Vagina (tissue), 2 donors: ENCODE results near the gene TANGO2.

Experiments
- POLR2A ChIP-seq, 2 donors: fragments of 450-650 bp; IDR thresholded peaks; one replicate each; pipeline ENCODE4 v1.6.1; 2017; ENCODE audit warnings: antibody characterized with exemption in 2 of 2, mild to moderate bottlenecking in 2 of 2, moderate library complexity in 2 of 2
- TF ChIP-seq, protein P1 (sequence below), 3 experiments: fragments of 450-650 bp in 2 of 3; fragments of 200-600 bp in 1 of 3; sonication (generic) in 1 of 3; IDR thresholded peaks; one replicate each; pipeline ENCODE4 v1.5.1; 2017 to 2019; ENCODE audit warnings: antibody characterized with exemption in 3 of 3, mild to moderate bottlenecking in 2 of 3, moderate library complexity in 2 of 3

DNA sequence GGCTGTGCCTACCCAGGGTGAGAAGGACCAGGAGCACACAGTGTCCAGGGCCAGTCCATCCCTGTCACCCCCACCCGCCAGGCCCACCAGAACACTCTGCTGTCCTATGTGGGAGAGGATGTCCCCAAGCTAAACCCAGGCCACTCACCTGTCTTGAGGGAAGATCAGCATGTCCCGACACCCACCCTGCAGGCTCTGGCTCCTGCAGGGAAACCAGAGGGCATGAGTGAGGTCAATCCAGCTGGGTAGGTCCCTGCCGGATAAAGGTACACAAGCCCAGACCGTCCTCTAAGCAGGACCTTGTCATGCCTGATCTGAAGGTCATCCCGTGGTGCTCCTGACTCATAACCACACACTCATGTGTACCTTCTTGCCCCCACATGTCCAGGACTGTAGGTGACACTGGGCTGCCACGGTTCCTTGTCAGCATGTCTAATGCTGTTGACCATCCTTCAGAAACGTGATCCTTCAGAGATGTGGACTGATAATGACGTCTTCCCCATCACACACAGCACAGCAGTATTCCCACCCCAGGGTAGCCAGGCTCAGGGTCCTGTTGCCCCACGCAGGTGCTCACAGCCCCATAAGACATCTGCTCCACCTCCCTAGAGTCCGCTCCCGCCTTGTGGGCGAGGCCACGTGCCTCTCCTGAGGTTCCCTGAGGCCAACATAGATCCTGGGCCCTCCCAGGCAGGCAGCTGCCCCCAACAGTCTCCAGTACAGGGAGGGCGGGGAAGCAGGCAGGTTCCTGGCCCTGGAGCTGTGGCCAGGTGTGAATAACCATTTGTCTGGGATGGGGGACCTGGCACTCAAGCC is 10.4 kb upstream of the TANGO2 start:
- TF ChIP-seq, protein P1, sequence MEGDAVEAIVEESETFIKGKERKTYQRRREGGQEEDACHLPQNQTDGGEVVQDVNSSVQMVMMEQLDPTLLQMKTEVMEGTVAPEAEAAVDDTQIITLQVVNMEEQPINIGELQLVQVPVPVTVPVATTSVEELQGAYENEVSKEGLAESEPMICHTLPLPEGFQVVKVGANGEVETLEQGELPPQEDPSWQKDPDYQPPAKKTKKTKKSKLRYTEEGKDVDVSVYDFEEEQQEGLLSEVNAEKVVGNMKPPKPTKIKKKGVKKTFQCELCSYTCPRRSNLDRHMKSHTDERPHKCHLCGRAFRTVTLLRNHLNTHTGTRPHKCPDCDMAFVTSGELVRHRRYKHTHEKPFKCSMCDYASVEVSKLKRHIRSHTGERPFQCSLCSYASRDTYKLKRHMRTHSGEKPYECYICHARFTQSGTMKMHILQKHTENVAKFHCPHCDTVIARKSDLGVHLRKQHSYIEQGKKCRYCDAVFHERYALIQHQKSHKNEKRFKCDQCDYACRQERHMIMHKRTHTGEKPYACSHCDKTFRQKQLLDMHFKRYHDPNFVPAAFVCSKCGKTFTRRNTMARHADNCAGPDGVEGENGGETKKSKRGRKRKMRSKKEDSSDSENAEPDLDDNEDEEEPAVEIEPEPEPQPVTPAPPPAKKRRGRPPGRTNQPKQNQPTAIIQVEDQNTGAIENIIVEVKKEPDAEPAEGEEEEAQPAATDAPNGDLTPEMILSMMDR (IDR thresholded peaks at IDR 0.05), result no peak
- no peak for TF ChIP-seq POLR2A (IDR thresholded peaks at IDR 0.05)
